Measurements from ENCODE around the gene DLGAP1. TPM values are rescaled to one million over a fixed set of nuclear protein-coding genes. Genes with fewer than 3 reads are reported as not detected.

Gene DLGAP1
- total RNA-seq, 1 experiment from 2014 or later: 0.14 TPM

DNA sequence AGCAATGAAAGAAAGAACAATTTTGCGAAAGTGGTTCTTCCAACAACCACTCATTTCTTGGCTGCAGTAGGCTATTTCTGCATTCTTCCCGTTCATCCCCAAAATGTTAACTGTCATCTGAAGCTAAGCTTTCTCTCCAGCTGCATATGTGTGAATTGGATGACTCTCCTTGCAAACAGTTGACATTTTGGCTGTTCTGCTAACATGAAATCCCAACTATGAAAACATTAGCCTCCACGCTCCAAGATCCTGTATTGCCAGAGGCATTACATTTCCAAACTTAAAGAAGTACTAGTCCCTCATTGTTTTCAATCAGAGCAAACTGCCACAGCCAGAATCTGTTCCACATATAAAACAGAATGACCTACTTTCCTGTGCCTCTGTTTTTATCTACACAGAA is 916.7 kb downstream of the DLGAP1 start:
- in situ Hi-C loops (cut with HindIII; ENCODE audit: low pct_unique_long_range_greater_than_20kb, low sequenced_read_pairs): no loop called here
- no peak for DNase-seq (ENCODE audit: low read depth)

DNA sequence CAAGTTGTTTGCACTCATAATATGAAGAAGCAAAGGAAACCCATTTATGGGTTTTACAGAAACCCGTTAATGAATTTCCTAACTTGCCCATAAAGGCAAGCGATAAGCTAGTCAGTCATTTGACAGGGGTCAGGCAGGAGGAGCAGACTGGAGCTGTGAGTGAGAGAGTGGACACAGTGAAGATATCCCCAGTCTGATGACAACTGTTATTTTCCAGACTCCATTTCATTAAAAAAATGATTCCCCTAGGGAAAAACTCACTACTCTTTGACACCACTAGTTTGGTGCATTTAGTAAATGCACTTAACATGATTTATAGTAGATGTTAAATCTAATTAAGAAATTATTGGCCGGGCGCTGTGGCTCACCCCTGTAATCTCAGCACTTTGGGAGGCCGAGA is 924.3 kb downstream of the DLGAP1 start:
- in situ Hi-C loops (cut with HindIII; ENCODE audit: low pct_unique_long_range_greater_than_20kb, low sequenced_read_pairs): no loop called here
- no peak for DNase-seq (ENCODE audit: low read depth)

DNA sequence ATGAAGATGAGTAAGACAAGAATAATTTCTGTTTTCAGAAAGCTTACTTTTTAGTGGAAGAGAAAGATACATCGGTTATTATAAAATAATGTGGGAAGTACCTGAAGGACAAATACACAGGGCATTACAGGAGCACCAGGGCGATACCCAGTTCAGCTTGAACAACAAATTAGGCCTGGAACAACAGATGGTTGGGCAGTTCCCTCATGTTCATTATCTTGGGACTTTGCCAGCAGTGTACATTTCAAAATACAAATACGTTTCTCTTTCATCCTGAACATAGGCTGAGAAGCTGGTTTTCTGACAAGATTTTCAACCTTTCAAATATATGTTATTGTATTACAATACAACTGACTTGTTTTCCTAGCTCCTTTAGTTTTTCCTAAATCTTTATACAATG is 925.5 kb downstream of the DLGAP1 start:
- in situ Hi-C loops (cut with HindIII; ENCODE audit: low pct_unique_long_range_greater_than_20kb, low sequenced_read_pairs): no loop called here
- no peak for DNase-seq (ENCODE audit: low read depth)

DNA sequence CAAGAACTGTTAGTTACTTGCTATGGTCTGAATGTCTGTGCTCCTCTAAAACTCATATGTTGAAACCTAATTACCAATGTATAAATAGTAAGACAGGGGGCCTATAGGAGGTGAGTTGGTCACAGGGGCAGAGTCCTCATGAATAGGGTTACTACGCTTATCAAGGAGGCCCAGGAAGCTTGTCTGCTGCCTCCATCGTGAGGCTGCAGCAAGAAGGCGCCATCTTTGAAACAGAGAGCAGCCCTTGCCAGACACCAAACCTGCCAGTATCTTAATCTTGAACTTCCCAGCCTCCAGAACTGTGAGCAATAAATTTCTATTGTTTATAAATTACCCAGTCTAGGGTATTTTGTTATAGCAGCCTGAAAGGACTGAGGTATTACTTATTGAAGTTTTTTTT is 926.0 kb downstream of the DLGAP1 start:
- in situ Hi-C loops (cut with HindIII; ENCODE audit: low pct_unique_long_range_greater_than_20kb, low sequenced_read_pairs): no loop called here

DNA sequence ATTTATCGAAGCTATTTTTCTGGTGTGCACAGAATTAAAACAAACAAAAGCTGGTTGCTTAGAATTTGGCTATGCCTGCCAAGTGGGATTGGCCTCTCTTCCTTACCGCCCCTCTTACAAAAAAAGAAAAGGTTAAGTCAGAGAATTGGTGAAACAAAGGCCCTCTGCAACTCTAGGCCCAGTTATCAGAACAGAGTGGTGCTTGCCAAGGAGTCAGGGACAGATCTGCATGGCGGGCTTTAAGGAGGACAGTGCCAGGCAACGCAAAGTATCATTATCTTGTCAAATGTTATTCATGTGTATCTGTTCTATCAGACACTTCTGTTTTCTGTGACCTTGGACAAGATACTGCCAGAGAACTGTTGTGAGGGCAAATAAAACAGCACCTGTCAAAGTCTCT is 926.9 kb downstream of the DLGAP1 start:
- in situ Hi-C loops (cut with HindIII; ENCODE audit: low pct_unique_long_range_greater_than_20kb, low sequenced_read_pairs): no loop called here

More for the DNA sequence above, 926.0 kb downstream of the DLGAP1 start:
- DNase-seq (ENCODE audit: low read depth): no peak

DNA sequence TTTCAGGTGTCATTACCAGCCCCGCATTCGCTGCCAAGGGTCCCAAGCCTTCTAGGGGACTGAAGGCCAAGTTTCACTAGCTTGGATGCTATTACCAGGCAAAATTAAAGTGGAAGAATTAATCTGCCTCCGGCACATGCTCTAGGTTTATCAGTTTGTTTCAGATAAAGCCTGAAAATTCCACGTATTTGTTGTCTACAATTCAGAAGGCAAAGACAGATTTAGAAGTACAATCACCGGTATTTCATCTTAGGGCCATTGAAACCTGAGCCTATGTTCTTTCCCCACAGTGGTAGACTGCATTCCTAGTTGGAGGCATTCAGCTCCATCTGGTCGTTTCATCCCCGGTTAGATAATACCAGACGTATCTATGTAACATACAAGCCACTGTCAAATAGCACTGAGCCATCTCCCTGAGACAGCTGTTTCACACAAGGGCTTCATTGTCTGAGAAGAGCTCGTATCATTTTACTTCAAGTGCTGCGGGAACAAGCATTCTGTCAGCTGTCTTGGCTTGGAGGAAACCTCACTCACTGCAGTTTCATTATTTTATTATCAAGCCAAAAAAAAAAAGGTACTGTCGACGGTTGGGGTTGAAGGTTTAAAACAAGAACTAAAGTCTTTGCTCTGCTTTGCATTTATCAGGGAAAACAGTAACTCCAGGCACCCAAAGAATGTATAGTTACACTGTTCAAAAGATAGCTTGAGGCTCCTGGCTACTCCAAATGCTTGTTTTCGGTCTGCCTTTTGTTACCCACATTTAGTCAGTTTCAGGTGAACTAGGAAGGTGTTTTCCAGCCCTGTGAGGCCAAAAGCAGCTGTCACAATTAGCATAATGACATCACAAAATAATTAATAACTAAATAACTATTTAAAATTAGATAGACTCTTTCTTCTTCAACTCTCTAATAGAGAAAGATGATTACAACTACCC is 928.4 kb downstream of the DLGAP1 start:
- no peak for DNase-seq (ENCODE audit: low read depth)
- in situ Hi-C loops (cut with HindIII; ENCODE audit: low pct_unique_long_range_greater_than_20kb, low sequenced_read_pairs): no loop called here

More for the DNA sequence above, 926.9 kb downstream of the DLGAP1 start:
- DNase-seq (ENCODE audit: low read depth): no peak

DNA sequence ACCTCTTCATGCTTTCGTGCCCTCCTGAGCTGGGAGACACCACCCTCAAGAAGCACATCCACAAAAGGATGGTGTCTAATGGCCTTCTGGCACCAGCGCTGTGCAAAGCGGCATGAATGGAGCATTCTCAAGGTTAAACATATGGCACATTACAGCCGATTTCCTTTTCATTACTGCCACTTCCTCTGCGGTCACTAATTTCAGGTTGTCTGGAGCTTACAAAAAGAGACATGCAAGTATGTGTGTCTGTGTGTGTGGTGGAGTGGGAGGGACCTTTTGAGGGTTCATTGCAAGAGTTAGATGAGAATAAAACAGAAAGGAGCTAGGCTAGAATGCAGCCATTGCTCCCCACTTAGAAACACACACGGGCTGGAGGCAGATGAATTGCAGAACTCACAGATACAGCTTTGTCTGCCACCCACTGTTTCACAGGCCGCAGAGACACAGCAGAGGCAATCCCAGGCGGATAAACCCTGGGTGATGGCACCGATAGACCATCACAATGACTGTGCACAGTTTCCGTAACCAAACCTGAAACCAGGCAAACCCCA is 929.2 kb downstream of the DLGAP1 start:
- in situ Hi-C loops (cut with HindIII; ENCODE audit: low pct_unique_long_range_greater_than_20kb, low sequenced_read_pairs): no loop called here
- no peak for DNase-seq (ENCODE audit: low read depth)

DNA sequence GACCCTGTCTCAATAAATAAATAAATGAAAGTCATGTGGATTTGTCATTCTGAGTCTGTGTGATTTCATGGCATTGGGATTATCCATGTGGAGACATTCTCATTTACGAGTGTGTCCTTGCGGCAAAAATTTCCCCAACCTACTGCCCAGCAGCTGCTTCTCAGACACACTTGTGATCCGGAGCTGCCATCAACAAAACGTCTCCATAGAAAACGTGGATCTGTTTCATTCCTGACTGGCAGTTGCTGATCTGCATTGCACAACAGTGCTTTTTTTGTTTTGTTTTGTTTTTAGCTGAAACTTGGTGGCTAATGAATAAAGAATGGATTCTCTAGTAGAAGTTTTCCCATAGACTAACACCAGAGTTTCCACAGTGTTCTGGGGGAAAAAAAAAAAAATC is 930.4 kb downstream of the DLGAP1 start:
- in situ Hi-C loops (cut with HindIII; ENCODE audit: low pct_unique_long_range_greater_than_20kb, low sequenced_read_pairs): no loop called here
- no peak for DNase-seq (ENCODE audit: low read depth)

DNA sequence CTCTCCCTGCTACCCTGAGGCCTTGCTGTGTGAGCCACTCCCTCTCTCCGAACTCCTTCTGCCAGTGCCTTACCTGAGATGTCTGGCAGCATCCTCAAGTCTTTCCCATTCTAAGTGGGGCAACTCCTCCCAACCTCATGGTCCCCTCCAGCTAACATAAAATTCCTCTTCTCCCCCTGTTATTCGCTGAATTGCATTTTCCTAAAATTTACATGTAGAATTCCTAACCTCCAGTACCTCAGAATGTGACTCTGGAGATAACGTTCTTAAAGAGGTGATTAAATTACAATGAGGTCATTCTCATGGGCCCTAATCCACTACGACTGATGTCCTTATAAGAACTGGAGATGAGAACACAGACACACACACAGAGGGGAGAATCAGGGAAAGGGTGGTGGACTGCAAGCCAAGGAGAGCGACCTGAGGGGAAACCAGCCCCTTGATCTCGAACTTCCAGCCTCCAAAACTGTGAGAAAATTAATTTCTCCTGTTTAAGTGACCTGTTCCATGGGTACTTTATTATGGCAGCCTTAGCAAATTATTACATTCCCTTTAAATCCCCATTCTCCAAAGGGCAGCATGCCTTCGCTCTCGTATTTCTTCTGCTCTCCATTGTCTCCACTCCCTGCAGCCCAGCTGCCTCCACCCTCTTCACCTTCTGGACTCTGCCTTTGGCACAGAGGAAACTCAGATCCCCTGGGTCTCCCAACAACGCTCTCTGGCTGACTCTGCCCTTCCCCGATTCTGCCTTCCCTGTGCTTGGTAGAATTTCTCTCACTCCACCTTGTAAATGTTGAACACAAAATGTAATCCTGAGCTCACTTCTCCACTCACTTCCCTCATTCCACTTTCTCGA is 934.6 kb downstream of the DLGAP1 start:
- in situ Hi-C loops (cut with HindIII; ENCODE audit: low pct_unique_long_range_greater_than_20kb, low sequenced_read_pairs): no loop called here
- DNase-seq (ENCODE audit: low read depth): no peak

DNA sequence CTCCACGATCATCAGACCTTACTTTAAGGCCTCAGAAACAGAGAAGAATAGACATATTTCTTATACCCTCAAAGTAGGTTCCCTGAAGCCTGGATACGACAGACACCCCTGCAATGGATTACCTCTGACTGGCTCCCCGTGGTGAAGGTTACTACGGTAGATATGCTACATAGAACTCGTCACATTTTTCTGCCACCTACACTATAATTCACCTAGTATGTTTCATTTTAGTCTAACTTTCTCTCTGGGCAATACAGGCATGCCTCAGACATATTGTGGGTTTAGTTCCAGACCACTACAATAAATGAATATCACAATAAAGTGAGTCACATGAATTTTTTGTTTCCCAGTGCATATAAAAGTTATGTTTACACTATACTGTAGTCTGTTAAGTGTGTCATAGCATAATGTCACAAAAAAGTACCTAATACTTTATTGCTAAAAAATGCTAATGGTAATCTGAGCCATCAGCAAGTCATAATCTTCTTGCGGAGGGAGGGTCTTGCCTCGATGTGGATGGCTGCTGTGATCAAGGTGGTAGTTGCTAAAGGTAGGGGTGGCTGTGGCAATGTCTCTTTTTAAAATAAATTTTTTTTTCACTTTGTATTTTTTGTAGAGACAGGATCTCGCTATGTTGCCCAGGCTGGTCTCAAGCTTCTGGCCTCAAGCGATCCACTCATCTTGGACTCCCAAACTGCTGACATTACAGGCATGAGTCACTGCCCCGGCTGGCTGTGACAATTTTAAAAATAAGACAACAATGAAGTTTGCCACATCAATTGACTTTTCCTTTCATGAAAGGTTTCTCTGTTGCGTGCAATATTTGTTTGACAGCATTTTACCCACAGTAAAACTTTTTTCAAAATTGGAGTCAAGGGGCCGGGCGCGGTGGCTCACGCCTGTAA is 940.5 kb downstream of the DLGAP1 start:
- in situ Hi-C loops (cut with HindIII; ENCODE audit: low pct_unique_long_range_greater_than_20kb, low sequenced_read_pairs): no loop called here
- no peak for DNase-seq (ENCODE audit: low read depth)

DNA sequence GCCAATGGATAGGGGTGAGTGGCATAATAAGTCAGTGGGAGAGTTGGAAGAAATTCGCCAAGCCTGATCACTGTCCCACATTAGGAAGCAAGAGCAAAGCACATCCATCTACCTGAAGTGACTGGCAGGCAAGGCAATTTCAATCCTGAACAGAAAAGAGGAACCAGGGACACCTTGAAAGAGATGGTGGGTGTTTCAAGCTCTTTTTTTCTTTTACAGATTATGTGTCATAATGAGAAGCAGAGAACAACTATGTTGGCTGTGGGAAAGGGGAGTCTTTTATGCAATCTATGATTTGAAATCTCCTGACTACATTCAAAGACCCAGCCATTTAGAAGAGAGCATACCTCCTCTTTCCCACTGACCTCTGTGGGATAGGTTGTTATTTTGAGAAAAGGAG is 941.6 kb downstream of the DLGAP1 start:
- DNase-seq (ENCODE audit: low read depth): no peak
- in situ Hi-C loops (cut with HindIII; ENCODE audit: low pct_unique_long_range_greater_than_20kb, low sequenced_read_pairs): no loop called here

DNA sequence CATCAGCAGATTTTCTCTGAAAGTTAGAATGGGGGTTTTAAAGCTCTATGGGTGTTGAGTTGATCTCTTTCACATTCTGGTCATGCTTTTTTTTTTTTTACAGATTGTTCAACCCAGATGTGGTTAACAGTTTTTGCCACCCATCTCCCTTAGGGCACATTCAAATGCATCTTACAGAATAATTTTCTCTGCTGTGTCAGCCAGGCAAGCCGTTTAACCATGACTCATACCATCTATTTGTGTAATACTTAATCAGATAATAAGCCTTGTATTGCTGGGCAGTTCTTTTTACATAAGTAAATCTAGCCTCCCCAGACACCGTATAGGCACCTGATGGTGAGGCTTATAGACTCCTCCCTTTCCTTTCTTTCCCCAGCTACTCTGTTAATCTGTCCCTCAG is 943.1 kb downstream of the DLGAP1 start:
- DNase-seq (ENCODE audit: low read depth): peak; percentile 86
- in situ Hi-C loops (cut with HindIII; ENCODE audit: low pct_unique_long_range_greater_than_20kb, low sequenced_read_pairs): no loop called here

DNA sequence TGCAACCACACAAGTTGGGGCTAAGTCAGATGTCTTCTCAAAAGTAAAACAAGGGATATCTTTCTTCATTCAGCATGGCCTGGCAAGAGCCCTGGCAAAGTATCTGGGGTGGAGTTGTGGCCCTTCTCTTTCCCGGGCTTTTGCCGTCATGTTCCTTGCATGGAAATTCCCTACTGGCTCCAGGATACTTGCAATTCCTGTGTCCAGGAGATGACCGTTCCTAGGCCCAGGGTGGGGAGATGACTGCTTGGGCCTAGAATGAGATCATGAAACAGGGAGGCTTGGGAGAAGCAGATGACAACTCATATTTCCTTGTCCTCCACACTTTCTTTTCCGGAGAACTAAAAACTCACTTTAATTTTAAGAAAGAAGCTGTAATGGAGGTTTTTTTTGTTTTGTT is 944.2 kb downstream of the DLGAP1 start:
- DNase-seq (ENCODE audit: low read depth): no peak
- in situ Hi-C loops (cut with HindIII; ENCODE audit: low pct_unique_long_range_greater_than_20kb, low sequenced_read_pairs): no loop called here

DNA sequence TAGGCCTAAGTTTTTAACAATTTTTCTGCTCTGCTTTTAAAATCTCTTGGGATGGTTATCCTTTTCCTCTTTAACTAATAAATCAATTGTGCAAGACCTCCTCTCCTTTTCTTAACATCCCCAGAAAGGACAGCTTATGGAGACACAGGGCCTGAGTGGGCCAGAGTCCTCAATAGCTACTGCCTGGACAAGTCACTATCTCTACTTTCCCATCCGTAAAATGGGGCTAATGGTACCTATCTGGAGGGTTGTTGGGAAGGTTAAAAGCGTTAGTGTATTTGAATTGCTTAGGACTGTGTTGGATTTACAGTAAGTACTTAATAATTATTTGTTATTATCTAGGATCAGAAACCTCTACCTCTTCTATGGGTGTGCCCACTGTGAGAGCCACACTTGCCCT is 945.1 kb downstream of the DLGAP1 start:
- no peak for DNase-seq (ENCODE audit: low read depth)
- in situ Hi-C loops (cut with HindIII; ENCODE audit: low pct_unique_long_range_greater_than_20kb, low sequenced_read_pairs): no loop called here

DNA sequence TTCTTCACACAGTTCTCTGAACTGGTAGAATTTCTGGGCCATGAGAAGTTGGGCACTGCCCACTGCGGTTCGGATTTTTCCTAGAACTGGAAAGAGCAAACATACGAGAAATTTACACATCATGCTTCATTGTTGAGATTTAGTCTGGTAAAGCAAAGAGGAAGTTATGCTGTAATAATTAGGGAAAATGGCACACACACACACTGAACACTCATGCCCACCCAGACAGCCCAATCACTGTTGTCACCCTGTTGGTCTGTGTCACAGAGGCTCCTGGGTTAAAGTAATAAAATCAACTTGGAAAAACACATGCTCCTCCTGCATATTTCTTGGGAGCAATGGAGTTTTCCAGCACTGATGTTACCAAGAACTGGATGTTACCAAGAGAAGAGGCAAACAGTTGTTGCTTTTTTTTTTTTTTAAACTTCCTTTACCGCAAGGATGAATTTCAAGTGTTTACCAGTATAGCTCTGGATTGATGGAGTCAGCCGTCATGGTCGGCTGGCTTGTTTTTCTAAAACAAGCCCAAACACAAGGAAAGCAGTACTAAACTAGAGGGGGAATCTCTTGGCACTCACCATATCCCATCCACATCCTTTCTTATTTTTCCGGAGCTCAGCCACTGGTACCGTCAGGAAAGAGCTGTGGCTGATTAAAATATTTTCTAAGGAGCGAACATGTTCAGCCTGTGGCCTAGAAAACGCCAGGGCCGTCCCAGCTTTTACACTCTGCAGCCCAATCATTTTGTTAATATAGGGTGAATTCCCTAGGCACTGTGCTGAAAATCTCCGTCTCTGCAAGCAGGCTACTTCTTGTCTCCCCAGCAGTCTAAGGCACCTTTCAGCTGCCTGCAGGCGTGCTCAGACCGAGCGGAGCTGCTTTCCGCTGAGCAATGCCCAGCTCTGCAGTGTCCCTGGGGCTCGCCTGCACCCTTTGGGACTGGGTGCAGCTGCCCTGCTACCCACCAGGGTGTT is 946.2 kb downstream of the DLGAP1 start:
- in situ Hi-C loops (cut with HindIII; ENCODE audit: low pct_unique_long_range_greater_than_20kb, low sequenced_read_pairs): no loop called here

DNA sequence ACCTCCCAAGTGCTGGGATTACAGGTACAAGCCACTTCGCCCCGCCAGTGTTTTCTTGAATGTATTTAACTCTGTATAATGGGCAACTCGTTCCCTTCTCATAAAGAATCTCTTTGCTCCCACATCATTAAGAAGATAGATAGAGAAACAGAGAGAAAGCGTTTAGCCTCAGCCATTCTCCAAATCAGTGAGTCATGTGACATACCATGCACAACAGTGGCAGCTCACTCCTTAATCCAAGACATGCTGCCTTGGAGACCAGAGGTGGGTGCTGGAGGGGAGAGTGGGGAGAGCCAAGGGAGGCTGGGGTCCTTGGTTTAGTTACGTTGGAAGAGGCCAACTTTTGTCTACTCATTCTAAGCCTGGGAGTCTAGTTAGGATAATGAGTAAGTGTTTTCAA is 950.5 kb downstream of the DLGAP1 start:
- DNase-seq (ENCODE audit: low read depth): no peak
- in situ Hi-C loops (cut with HindIII; ENCODE audit: low pct_unique_long_range_greater_than_20kb, low sequenced_read_pairs): no loop called here

More for the DNA sequence above, 946.2 kb downstream of the DLGAP1 start:
- DNase-seq (ENCODE audit: low read depth): peak; percentile 90

DNA sequence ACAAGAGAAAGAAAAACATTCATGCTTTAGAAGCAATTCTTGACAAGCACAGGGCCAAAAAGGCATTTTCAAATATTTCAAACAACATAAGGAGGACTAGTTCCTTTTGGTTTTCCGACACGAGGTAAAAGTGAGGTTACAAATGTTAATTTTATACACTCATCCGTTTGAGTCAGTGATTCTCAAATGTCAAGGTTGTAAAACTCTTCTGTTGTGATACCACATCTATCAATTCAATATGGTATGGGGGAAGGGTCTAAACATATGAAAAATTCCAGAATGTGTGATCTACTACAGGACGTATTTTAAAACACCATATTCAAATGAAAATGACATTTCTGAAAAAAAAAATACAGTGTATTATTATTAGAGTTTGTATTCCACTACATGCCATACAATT is 952.5 kb downstream of the DLGAP1 start:
- no peak for DNase-seq (ENCODE audit: low read depth)
- in situ Hi-C loops (cut with HindIII; ENCODE audit: low pct_unique_long_range_greater_than_20kb, low sequenced_read_pairs): no loop called here
